HepG2 (cell line): ENCODE results near the gene ERBB4. TPM values are rescaled to one million over a fixed set of nuclear protein-coding genes. Genes with fewer than 3 reads are reported as not detected.

Experiments
- ATAC-seq: fragments of 200-7000 bp; cut with Tn5 transposase; 3 replicates; pipeline ENCODE4 v1.9.1; 2020; ENCODE audit warnings: mild to moderate bottlenecking, moderate library complexity
- BruUV-seq: library from RNA; stranded (reverse); fragments of 400-500 nt; replicated peaks from 2 replicates; lab custom pipeline; 2021; lab: Mats Ljungman, UMichigan
- CTCF ChIA-PET: fragments of 300-600 bp; formaldehyde crosslinking; extraction: SDS; loops from one replicate; lab custom pipeline; 2021; ENCODE audit warnings: low total read pairs, inconsistent platforms, low intra/inter-chr PET ratio; lab: Yijun Ruan, JAX
- POLR2A ChIA-PET: fragments of 350-600 bp; sonication (Branson Sonifier 250); formaldehyde crosslinking; loops from one replicate; lab custom pipeline; 2020; ENCODE audit warnings: antibody characterized with exemption, inconsistent platforms; lab: Yijun Ruan, JAX
- DNase-seq: peaks from one replicate; pipeline ENCODE4 v3.0.0-alpha.2; 2015; ENCODE audit warnings: low spot score
- FAIRE-seq: peaks from 3 replicates; lab custom pipeline; 2011; peaks lifted over from hg19 to GRCh38; lab: Jason Lieb, UNC
- H2AFZ ChIP-seq: one replicate; pipeline ENCODE4 v1.6.1; 2011; ENCODE audit warnings: low read length, inconsistent platforms
- H3K27ac ChIP-seq: fragments of 300-600 bp; 3 replicates; pipeline ENCODE4 v1.8.0; 2011; ENCODE audit warnings: mixed run types, mild to moderate bottlenecking, mixed read lengths, low read length, inconsistent platforms; ENCODE audit not compliant: insufficient read depth; ENCODE audit errors: extremely low read length
- H3K27me3 ChIP-seq, 2 experiments: fragments of 200-600 bp in 1 of 2; 2 replicates in 1 of 2; 3 replicates in 1 of 2; pipeline versions ENCODE4 v1.6.0 to v1.8.0; 2011; ENCODE audit warnings: low read length in 2 of 2, mild to moderate bottlenecking in 2 of 2, moderate library complexity in 2 of 2, inconsistent platforms in 1 of 2; ENCODE audit not compliant: insufficient read depth in 2 of 2, control insufficient read depth in 1 of 2
- H3K36me3 ChIP-seq, 2 experiments: fragments of 200-600 bp in 1 of 2; replicated peaks in 1 of 2; 2 replicates in 1 of 2; 3 replicates in 1 of 2; pipeline versions ENCODE4 v1.5.1 to v1.8.0; 2011; ENCODE audit warnings: low read length in 2 of 2, inconsistent platforms in 1 of 2; ENCODE audit not compliant: insufficient read depth in 2 of 2, control insufficient read depth in 1 of 2
- H3K4me1 ChIP-seq: 2 replicates; pipeline ENCODE4 v1.5.1; 2012; ENCODE audit warnings: low read length, inconsistent platforms; ENCODE audit not compliant: insufficient read depth
- H3K4me2 ChIP-seq: 2 replicates; pipeline ENCODE4 v1.6.0; 2011; ENCODE audit warnings: low read depth, low read length, inconsistent platforms
- H3K4me3 ChIP-seq, 3 experiments: fragments of 200-600 bp in 1 of 3; sonication (generic), shearing (Covaris generic) in 1 of 3; replicated peaks in 1 of 3; 2 replicates each; pipeline ENCODE4 v1.5.1; 2011 to 2016; ENCODE audit warnings: low read length in 3 of 3, inconsistent platforms in 2 of 3, low read depth in 2 of 3, mild to moderate bottlenecking in 2 of 3, control low read depth in 1 of 3, mixed read lengths in 1 of 3; ENCODE audit not compliant: insufficient read depth in 1 of 3
- H3K79me2 ChIP-seq: one replicate; pipeline ENCODE4 v1.6.1; 2011; ENCODE audit warnings: low read length, inconsistent platforms; ENCODE audit not compliant: insufficient read depth
- H3K9ac ChIP-seq: 2 replicates; pipeline ENCODE4 v1.6.0; 2011; ENCODE audit warnings: mild to moderate bottlenecking, low read depth, low read length, inconsistent platforms; ENCODE audit not compliant: insufficient read depth
- H3K9me3 ChIP-seq: 2 replicates; pipeline ENCODE4 v1.5.1; 2012; ENCODE audit warnings: mild to moderate bottlenecking, low read length
- H4K20me1 ChIP-seq: 2 replicates; pipeline ENCODE4 v1.6.0; 2011; ENCODE audit warnings: inconsistent platforms, mild to moderate bottlenecking, low read length, moderate library complexity; ENCODE audit not compliant: insufficient read depth
- CHCHD3 ChIP-seq: sonication (generic); formaldehyde crosslinking; IDR thresholded peaks from 2 replicates; pipeline ENCODE4 v1.8.0; 2022; ENCODE audit warnings: mild to moderate bottlenecking, missing genetic modification reagents, moderate library complexity
- NR1H2 ChIP-seq: sonication (generic); formaldehyde crosslinking; IDR thresholded peaks from 2 replicates; pipeline ENCODE4 v1.8.1; 2022; ENCODE audit warnings: low read depth, missing genetic modification reagents, borderline replicate concordance
- YEATS2 ChIP-seq: sonication (generic); formaldehyde crosslinking; IDR thresholded peaks from 2 replicates; pipeline ENCODE4 v1.4.0; 2020; ENCODE audit warnings: missing genetic modification reagents, borderline replicate concordance
- ZC3H13 ChIP-seq: sonication (generic); formaldehyde crosslinking; IDR thresholded peaks from 2 replicates; pipeline ENCODE4 v1.8.1; 2023; ENCODE audit warnings: mild to moderate bottlenecking, missing genetic modification reagents, moderate library complexity
- ZNF143 ChIP-seq: sonication (generic); formaldehyde crosslinking; IDR thresholded peaks from 2 replicates; pipeline ENCODE4 v1.4.0; 2020; ENCODE audit warnings: missing genetic modification reagents
- ZNF354B ChIP-seq: sonication (generic); formaldehyde crosslinking; IDR thresholded peaks from 2 replicates; pipeline ENCODE4 v1.8.0; 2022; ENCODE audit warnings: mild to moderate bottlenecking, missing genetic modification reagents
- WGBS: methylation state at CpG from one replicate; pipeline ENCODE4 v1.1.6; 2017; ENCODE audit warnings: low lambda C conversion rate; 5-methylcytosine and 5-hydroxymethylcytosine counted together
- in situ Hi-C: cut with HindIII; loops from 2 replicates; pipeline ENCODE4 v1.10.0; 2017; ENCODE audit warnings: low pct_unique_long_range_greater_than_20kb; ENCODE audit not compliant: extremely low pct_ligation_motif_present
- intact Hi-C: fragments of 100-400 bp; cut with micrococcal nuclease; formaldehyde crosslinking; loops from one replicate; pipeline ENCODE4 v1.10.0; 2022; ENCODE audit not compliant: unreplicated experiment
- polyA plus RNA-seq, 8 experiments: library from polyadenylated mRNA; depleted of rRNA in 3 of 8; stranded (reverse) in 7 of 8; unstranded in 1 of 8; fragments of >200 nt; fragmentation: Illumina TruSeq in 4 of 8; extraction: Trizol in 4 of 8; gene quantifications; 2 replicates each; pipeline versions ENCODE4 v1.2.1 to v1.2.3, GENCODE V29; 2011 to 2016; ENCODE audit warnings: low read depth in 4 of 8, missing spikeins in 1 of 8, mixed read lengths in 1 of 8; ENCODE audit not compliant: insufficient read depth in 1 of 8
- total RNA-seq, 5 experiments: library from RNA; depleted of rRNA; stranded (reverse); fragments of >200 nt; fragmentation: Illumina TruSeq; extraction: Trizol; gene quantifications; 2 replicates each; pipeline ENCODE4 v1.2.3, GENCODE V29; 2016; ENCODE audit warnings: low read depth in 1 of 5
- TF ChIP-seq, protein P1 (sequence below): sonication (generic); formaldehyde crosslinking; IDR thresholded peaks from 2 replicates; pipeline ENCODE4 v1.5.0; 2020; ENCODE audit warnings: mild to moderate bottlenecking, low read depth, missing genetic modification reagents, borderline replicate concordance
- TF ChIP-seq, protein P2 (sequence below): sonication (generic); formaldehyde crosslinking; IDR thresholded peaks from 2 replicates; pipeline ENCODE4 v1.4.0; 2020; ENCODE audit warnings: missing genetic modification reagents

The ERBB4 gene
- total and polyA plus RNA-seq, 2 of the 13 experiments (the other 11 are each of a cell fraction or from before 2014, with no cell fraction given): not detected

DNA sequence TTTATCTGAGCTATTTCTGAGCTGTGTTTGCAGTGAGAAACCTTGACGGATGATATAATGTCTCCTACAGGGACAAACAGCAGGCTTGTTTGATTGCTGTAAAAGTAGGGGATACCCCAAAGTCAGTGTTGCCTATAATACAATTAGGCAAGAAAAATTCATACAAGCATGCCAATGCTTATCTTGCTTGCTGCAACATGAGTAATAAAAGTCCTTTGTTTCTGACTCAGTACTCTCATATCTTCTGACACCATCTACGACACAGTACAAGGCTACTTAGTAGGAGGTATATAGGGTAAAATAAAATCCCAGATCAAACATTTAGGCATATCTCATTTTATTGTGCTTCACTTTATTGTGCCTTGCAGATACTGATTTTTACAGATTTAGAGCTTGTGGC is 33.0 kb downstream of the ERBB4 start:
- intact Hi-C loops (no loop called here), in situ Hi-C loops (no loop called here)
- CTCF ChIA-PET: no interaction called here
- H3K9ac ChIP-seq: no peak overlapping the region
- no peaks in the 10 kb centered on the region for H3K9me3 ChIP-seq
- ATAC-seq (no peak), FAIRE-seq (no peak), DNase-seq (no peak)
- H3K4me1 ChIP-seq: no peaks in the 10 kb centered on the region
- H3K36me3 ChIP-seq: no peaks in the 10 kb centered on the region
- no TSS peak for BruUV-seq
- POLR2A ChIA-PET: no interaction called here
- H3K27ac ChIP-seq: no peak overlapping the region
- no peaks in the 10 kb centered on the region for H4K20me1 ChIP-seq
- H2AFZ ChIP-seq: no peak overlapping the region
- 2% methylated on average over 2 of the region's 2 CpGs for WGBS
- H3K4me2 ChIP-seq: no peak overlapping the region
- H3K4me3 ChIP-seq: no peak overlapping the region
- no peaks in the 10 kb centered on the region for H3K79me2 ChIP-seq
- H3K27me3 ChIP-seq: no peaks in the 10 kb centered on the region
- TF ChIP-seq ZC3H13 (no peak), ZNF354B (no peak), NR1H2 (no peak), ZNF143 (CRISPR knock-in tag) (no peak), CHCHD3 (CRISPR knock-in tag) (no peak), YEATS2 (no peak)
- TF ChIP-seq, protein P1, sequence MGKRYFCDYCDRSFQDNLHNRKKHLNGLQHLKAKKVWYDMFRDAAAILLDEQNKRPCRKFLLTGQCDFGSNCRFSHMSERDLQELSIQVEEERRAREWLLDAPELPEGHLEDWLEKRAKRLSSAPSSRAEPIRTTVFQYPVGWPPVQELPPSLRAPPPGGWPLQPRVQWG (CRISPR knock-in tag): no peak
- TF ChIP-seq, protein P2, sequence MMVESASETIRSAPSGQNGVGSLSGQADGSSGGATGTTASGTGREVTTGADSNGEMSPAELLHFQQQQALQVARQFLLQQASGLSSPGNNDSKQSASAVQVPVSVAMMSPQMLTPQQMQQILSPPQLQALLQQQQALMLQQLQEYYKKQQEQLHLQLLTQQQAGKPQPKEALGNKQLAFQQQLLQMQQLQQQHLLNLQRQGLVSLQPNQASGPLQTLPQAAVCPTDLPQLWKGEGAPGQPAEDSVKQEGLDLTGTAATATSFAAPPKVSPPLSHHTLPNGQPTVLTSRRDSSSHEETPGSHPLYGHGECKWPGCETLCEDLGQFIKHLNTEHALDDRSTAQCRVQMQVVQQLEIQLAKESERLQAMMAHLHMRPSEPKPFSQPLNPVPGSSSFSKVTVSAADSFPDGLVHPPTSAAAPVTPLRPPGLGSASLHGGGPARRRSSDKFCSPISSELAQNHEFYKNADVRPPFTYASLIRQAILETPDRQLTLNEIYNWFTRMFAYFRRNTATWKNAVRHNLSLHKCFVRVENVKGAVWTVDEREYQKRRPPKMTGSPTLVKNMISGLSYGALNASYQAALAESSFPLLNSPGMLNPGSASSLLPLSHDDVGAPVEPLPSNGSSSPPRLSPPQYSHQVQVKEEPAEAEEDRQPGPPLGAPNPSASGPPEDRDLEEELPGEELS (CRISPR knock-in tag): no peak
